ENCODE data around the gene YLPM1.

Gene YLPM1

DNA sequence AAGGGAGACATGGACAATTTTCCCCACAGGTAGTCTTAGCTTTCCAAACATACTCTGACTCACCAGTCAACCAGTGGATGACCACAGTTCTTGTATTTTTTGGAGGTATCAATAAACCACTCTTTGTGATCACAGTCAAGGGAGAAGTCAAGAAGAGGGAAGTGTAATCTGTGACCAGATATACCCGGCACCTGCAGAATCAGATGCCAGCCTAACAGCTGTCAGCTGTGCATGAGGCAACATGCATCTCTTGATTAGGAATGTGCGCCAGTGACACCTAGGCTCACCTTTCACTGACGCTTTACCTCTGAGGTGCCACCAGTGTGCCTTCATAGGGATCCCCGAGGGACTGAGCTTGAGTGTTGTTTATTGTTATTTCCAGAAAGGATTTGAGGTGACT, 92.8 kb downstream of the YLPM1 start:
- H3K4me3 ChIP-seq (replicated peaks; ENCODE audit: low read depth, low read length), result no peak overlapping the region
- no peak for DNase-seq (ENCODE audit: extremely low read depth, low read depth)
- TF ChIP-seq CTCF (IDR thresholded peaks at IDR 0.05; ENCODE audit: low read depth, low read length, missing control alignments), result no peak

- no peak for TF ChIP-seq CTCF (IDR thresholded peaks at IDR 0.05; ENCODE audit: low read depth, low read length, missing control alignments)
- no peak for DNase-seq (ENCODE audit: extremely low read depth, low read depth)
- H3K4me3 ChIP-seq (replicated peaks; ENCODE audit: low read depth, low read length), result no peak overlapping the region
Observed at GRCh38 chr14:74856366-74856765, 93.2 kb downstream of the YLPM1 start.

- TF ChIP-seq CTCF (IDR thresholded peaks at IDR 0.05; ENCODE audit: low read depth, low read length, missing control alignments), result no peak
- H3K4me3 ChIP-seq (replicated peaks; ENCODE audit: low read depth, low read length), result no peak overlapping the region
- no peak for DNase-seq (ENCODE audit: extremely low read depth, low read depth)
Observed at GRCh38 chr14:74858022-74858421, 94.9 kb downstream of the YLPM1 start.

- no peak for DNase-seq (ENCODE audit: extremely low read depth, low read depth)
- H3K4me3 ChIP-seq (replicated peaks; ENCODE audit: low read depth, low read length), result no peak overlapping the region
- TF ChIP-seq CTCF (IDR thresholded peaks at IDR 0.05; ENCODE audit: low read depth, low read length, missing control alignments), result no peak
Observed at GRCh38 chr14:74859757-74860552, 96.8 kb downstream of the YLPM1 start.

GRCh38 chr14:74860899-74861733, 98.0 kb downstream of the YLPM1 start:
- no peak for DNase-seq (ENCODE audit: extremely low read depth, low read depth)
- H3K4me3 ChIP-seq (replicated peaks; ENCODE audit: low read depth, low read length), result no peak overlapping the region
- peak; percentile 92 for TF ChIP-seq CTCF (IDR thresholded peaks at IDR 0.05; ENCODE audit: low read depth, low read length, missing control alignments)

DNA sequence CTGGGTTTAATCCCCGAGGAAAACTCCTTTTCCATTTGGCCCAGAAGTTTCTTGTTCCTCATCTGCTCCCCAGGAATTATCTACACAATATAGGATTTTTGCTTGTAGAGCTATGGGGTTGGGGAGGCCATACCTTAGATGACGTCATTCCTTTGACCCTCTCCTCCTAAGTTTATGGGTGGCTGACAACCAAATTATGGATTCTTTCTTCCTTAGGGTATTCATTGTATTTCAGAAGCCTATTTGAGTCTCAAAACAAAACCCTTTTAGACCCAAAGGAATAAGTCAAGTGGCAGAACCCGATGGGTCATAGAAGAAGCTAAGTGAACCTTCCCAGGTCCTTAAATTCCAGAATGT, 98.6 kb downstream of the YLPM1 start:
- no peak for TF ChIP-seq CTCF (IDR thresholded peaks at IDR 0.05; ENCODE audit: low read depth, low read length, missing control alignments)

More for the DNA sequence above, 98.6 kb downstream of the YLPM1 start:
- no peak overlapping the region for H3K4me3 ChIP-seq (replicated peaks; ENCODE audit: low read depth, low read length)
- no peak for DNase-seq (ENCODE audit: extremely low read depth, low read depth)

Measured in HFF-Myc (cell line).